Loucy (cell line): ENCODE results near the gene TTLL5.

ENCODE experiments used
- H2AFZ ChIP-seq: fragments of 200-600 bp; sonication (generic); 2 replicates; pipeline ENCODE4 v1.6.0; 2016; ENCODE audit warnings: antibody characterized with exemption, mild to moderate bottlenecking, low read length, moderate library complexity
- H3F3A ChIP-seq: fragments of 200-600 bp; 2 replicates; pipeline ENCODE4 v1.6.0; 2016; ENCODE audit warnings: antibody characterized with exemption, low read depth, mild to moderate bottlenecking
- H3K27me3 ChIP-seq: fragments of 200-600 bp; sonication (generic); 2 replicates; pipeline ENCODE4 v1.6.1; 2014; ENCODE audit warnings: low read length, mild to moderate bottlenecking; ENCODE audit not compliant: insufficient read depth, poor library complexity, severe bottlenecking
- H3K36me3 ChIP-seq: fragments of 200-600 bp; sonication (generic); 2 replicates; pipeline ENCODE4 v1.6.1; 2016; ENCODE audit warnings: low read length; ENCODE audit not compliant: insufficient read depth
- H3K4me1 ChIP-seq: fragments of 200-600 bp; sonication (generic); 2 replicates; pipeline ENCODE4 v1.5.1; 2014; ENCODE audit warnings: low read length, mild to moderate bottlenecking; ENCODE audit not compliant: insufficient read depth, poor library complexity, severe bottlenecking
- H3K4me2 ChIP-seq: fragments of 200-600 bp; sonication (generic); 2 replicates; pipeline ENCODE4 v1.6.0; 2014; ENCODE audit warnings: antibody characterized with exemption, low read length, low read depth, mild to moderate bottlenecking; ENCODE audit not compliant: poor library complexity, severe bottlenecking
- H3K4me3 ChIP-seq: fragments of 200-600 bp; sonication (generic); 2 replicates; pipeline ENCODE4 v1.5.1; 2014; ENCODE audit warnings: low read length, mild to moderate bottlenecking, mixed read lengths; ENCODE audit not compliant: poor library complexity, severe bottlenecking
- H3K79me2 ChIP-seq: fragments of 200-600 bp; sonication (generic); 2 replicates; pipeline ENCODE4 v1.6.1; 2014; ENCODE audit warnings: low read length; ENCODE audit not compliant: insufficient read depth
- H3K9ac ChIP-seq: fragments of 200-600 bp; sonication (generic); 2 replicates; pipeline ENCODE4 v1.6.0; 2014; ENCODE audit warnings: mild to moderate bottlenecking, low read depth, low read length, moderate library complexity; ENCODE audit not compliant: poor library complexity, severe bottlenecking
- H3K9me2 ChIP-seq: fragments of 200-600 bp; sonication (generic); replicated peaks from 2 replicates; pipeline ENCODE4 v1.6.1; 2016; ENCODE audit warnings: low read depth, low read length, mixed read lengths
- H3K9me3 ChIP-seq: fragments of 200-600 bp; sonication (generic); 2 replicates; pipeline ENCODE4 v1.6.1; 2014; ENCODE audit warnings: mild to moderate bottlenecking, antibody characterized with exemption, low read length, low read depth; ENCODE audit not compliant: insufficient read depth
- H4K20me1 ChIP-seq: fragments of 200-600 bp; sonication (generic); 2 replicates; pipeline ENCODE4 v1.6.0; 2014; ENCODE audit warnings: antibody characterized with exemption, low read length, mild to moderate bottlenecking; ENCODE audit not compliant: insufficient read depth, poor library complexity, severe bottlenecking
- CTCF ChIP-seq: fragments of 200-600 bp; sonication (generic); conservative IDR thresholded peaks from 2 replicates; pipeline ENCODE4 v1.5.1; 2014; ENCODE audit warnings: mild to moderate bottlenecking, antibody characterized with exemption, low read length
- EZH2phosphoT487 ChIP-seq: fragments of 200-600 bp; IDR thresholded peaks from 2 replicates; pipeline ENCODE4 v1.6.1; 2018; ENCODE audit warnings: antibody characterized with exemption, mild to moderate bottlenecking, moderate library complexity, borderline replicate concordance

Gene TTLL5

GRCh38 chr14:75631453-75631831 is 29.6 kb upstream of the TTLL5 start:
- no peak overlapping the region for H2AFZ ChIP-seq
- no peaks in the 10 kb centered on the region for H3K9me3 ChIP-seq
- no peak overlapping the region for H3K4me3 ChIP-seq
- no peak for TF ChIP-seq CTCF
- no peak for TF ChIP-seq EZH2phosphoT487
- H3K4me2 ChIP-seq = no peak overlapping the region
- H4K20me1 ChIP-seq = no peaks in the 10 kb centered on the region
- no peak overlapping the region for H3K9ac ChIP-seq
- no peaks in the 10 kb centered on the region for H3F3A ChIP-seq
- H3K27me3 ChIP-seq = no peaks in the 10 kb centered on the region
- H3K36me3 ChIP-seq = no peaks in the 10 kb centered on the region
- H3K9me2 ChIP-seq = no peaks in the 10 kb centered on the region
- no peaks in the 10 kb centered on the region for H3K79me2 ChIP-seq
- no peaks in the 10 kb centered on the region for H3K4me1 ChIP-seq

DNA sequence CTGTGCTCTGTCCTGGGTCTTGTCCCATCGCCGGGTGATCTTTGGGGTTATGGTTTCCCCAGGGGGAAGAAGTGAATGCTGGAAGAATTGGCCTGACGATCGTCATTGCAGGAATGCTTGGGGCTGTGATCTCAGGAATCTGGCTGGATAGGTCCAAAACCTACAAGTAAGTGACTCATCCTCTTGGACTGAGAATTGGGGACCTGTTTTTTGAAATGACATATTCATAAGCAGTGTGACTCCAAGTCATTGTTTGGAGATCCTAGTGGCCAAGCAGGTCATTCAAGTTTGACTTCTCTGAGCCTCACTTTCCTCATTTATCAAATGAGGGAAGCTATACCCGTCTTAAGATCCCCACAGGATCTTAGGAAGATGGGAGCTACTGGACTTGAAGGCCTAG is 26.2 kb upstream of the TTLL5 start:
- no peak overlapping the region for H3K4me3 ChIP-seq
- H3K27me3 ChIP-seq = no peaks in the 10 kb centered on the region
- TF ChIP-seq EZH2phosphoT487 (no peak), CTCF (no peak)
- no peaks in the 10 kb centered on the region for H3K4me1 ChIP-seq
- H3K9ac ChIP-seq = no peak overlapping the region
- H3F3A ChIP-seq = no peaks in the 10 kb centered on the region
- H3K36me3 ChIP-seq = no peaks in the 10 kb centered on the region
- H2AFZ ChIP-seq = no peak overlapping the region
- H3K9me3 ChIP-seq = no peaks in the 10 kb centered on the region
- no peaks in the 10 kb centered on the region for H3K79me2 ChIP-seq
- no peaks in the 10 kb centered on the region for H4K20me1 ChIP-seq
- H3K4me2 ChIP-seq = no peak overlapping the region
- no peaks in the 10 kb centered on the region for H3K9me2 ChIP-seq

GRCh38 chr14:75636100-75636692 is 24.9 kb upstream of the TTLL5 start:
- no peak overlapping the region for H3K4me2 ChIP-seq
- TF ChIP-seq CTCF (no peak), EZH2phosphoT487 (no peak)

More at GRCh38 chr14:75636100-75636692, 24.9 kb upstream of the TTLL5 start:
- H3F3A ChIP-seq = no peaks in the 10 kb centered on the region
- H2AFZ ChIP-seq = no peak overlapping the region
- H3K36me3 ChIP-seq = no peaks in the 10 kb centered on the region
- H3K27me3 ChIP-seq = no peaks in the 10 kb centered on the region
- no peak overlapping the region for H3K4me3 ChIP-seq
- no peaks in the 10 kb centered on the region for H4K20me1 ChIP-seq
- no peaks in the 10 kb centered on the region for H3K79me2 ChIP-seq
- no peak overlapping the region for H3K9ac ChIP-seq
- no peaks in the 10 kb centered on the region for H3K4me1 ChIP-seq
- no peaks in the 10 kb centered on the region for H3K9me2 ChIP-seq
- H3K9me3 ChIP-seq = no peaks in the 10 kb centered on the region
